Stimulated activated CD4-positive, alpha-beta T cell treated with anti-CD3 and anti-CD28 coated beads, Interleukin-4, amount 100 ng/mL, for 24 hours (primary cell): ENCODE measurements around the gene BLOC1S1.
A peak's percentile ranks its signal among the peaks of the same experiment; 100 is the strongest.

ENCODE experiments used
- DNase-seq: peaks from one replicate; pipeline ENCODE4 v3.0.0-alpha.2; 2020

The BLOC1S1 gene

GRCh38 chr12:55715833-55716581 lies at the start of gene BLOC1S1:
BLOC1S1 (plus strand) TSS chr12:55716046; CDS start chr12:55716052, 6 bp downstream.
- peak; percentile 94 for DNase-seq

GRCh38 chr12:55666508-55666907 lies 49.3 kb upstream of the BLOC1S1 start:
- no peak for DNase-seq

GRCh38 chr12:55670276-55670675 lies 45.6 kb upstream of the BLOC1S1 start:
- DNase-seq: no peak

- no peak for DNase-seq
Observed at GRCh38 chr12:55671746-55672145, 44.1 kb upstream of the BLOC1S1 start.

GRCh38 chr12:55673638-55674037 lies 42.2 kb upstream of the BLOC1S1 start:
- no peak for DNase-seq

- no peak for DNase-seq
Observed at GRCh38 chr12:55675666-55676065, 40.2 kb upstream of the BLOC1S1 start.

- no peak for DNase-seq
Observed at GRCh38 chr12:55676707-55677106, 39.1 kb upstream of the BLOC1S1 start.

GRCh38 chr12:55679691-55680090 lies 36.2 kb upstream of the BLOC1S1 start:
- no peak for DNase-seq

- no peak for DNase-seq
Observed at GRCh38 chr12:55681142-55682077, 34.4 kb upstream of the BLOC1S1 start.

GRCh38 chr12:55682087-55682796 lies 33.6 kb upstream of the BLOC1S1 start:
- no peak for DNase-seq

- no peak for DNase-seq
Observed at GRCh38 chr12:55683676-55684075, 32.2 kb upstream of the BLOC1S1 start.

GRCh38 chr12:55684761-55685370 lies 31.0 kb upstream of the BLOC1S1 start:
- DNase-seq: no peak

- DNase-seq: no peak
Observed at GRCh38 chr12:55685671-55686070, 30.2 kb upstream of the BLOC1S1 start.

- DNase-seq: no peak
Observed at GRCh38 chr12:55686366-55687010, 29.4 kb upstream of the BLOC1S1 start.

- peak; percentile 28 for DNase-seq
Observed at GRCh38 chr12:55687746-55688145, 28.1 kb upstream of the BLOC1S1 start.

GRCh38 chr12:55688716-55689655 lies 26.9 kb upstream of the BLOC1S1 start:
- DNase-seq: no peak

GRCh38 chr12:55692631-55693322 lies 23.1 kb upstream of the BLOC1S1 start:
- no peak for DNase-seq

GRCh38 chr12:55693323-55694187 lies 22.3 kb upstream of the BLOC1S1 start:
- no peak for DNase-seq

- DNase-seq: no peak
Observed at GRCh38 chr12:55694188-55694515, 21.7 kb upstream of the BLOC1S1 start.

GRCh38 chr12:55694651-55695050 lies 21.2 kb upstream of the BLOC1S1 start:
- no peak for DNase-seq
